GM12878 (cell line): Measurements from ENCODE around the gene MFAP1. TPM values are rescaled to one million over a fixed set of nuclear protein-coding genes. Genes with fewer than 3 reads are reported as not detected.

ENCODE experiments used
- ATAC-seq: fragments of 200-7000 bp; cut with Tn5 transposase; 3 replicates; pipeline ENCODE4 v1.9.1; 2020; ENCODE audit warnings: mild to moderate bottlenecking, moderate library complexity
- BruUV-seq: library from RNA; stranded (reverse); fragments of 400-500 nt; replicated peaks from 2 replicates; lab custom pipeline; 2021; lab: Mats Ljungman, UMichigan
- CTCF ChIA-PET: fragments of 300-600 bp; sonication (Branson Sonifier 250); formaldehyde crosslinking; extraction: SDS; loops from one replicate; lab custom pipeline; 2021; ENCODE audit warnings: inconsistent platforms; lab: Yijun Ruan, JAX
- POLR2A ChIA-PET: fragments of 350-600 bp; formaldehyde crosslinking; extraction: SDS; loops from one replicate; lab custom pipeline; 2021; ENCODE audit warnings: inconsistent platforms; lab: Charles Lee
- RAD21 ChIA-PET: fragments of 300-600 bp; sonication (Branson Sonifier 250); formaldehyde crosslinking; loops from one replicate; lab custom pipeline; 2023; ENCODE audit warnings: antibody characterized with exemption; ENCODE audit not compliant: unreplicated experiment; lab: Charles Lee
- SMC1A ChIA-PET: fragments of 300-600 bp; sonication (Branson Sonifier 250); formaldehyde crosslinking; loops from one replicate; lab custom pipeline; 2023; ENCODE audit not compliant: unreplicated experiment, uncharacterized antibody; lab: Charles Lee
- DNase-seq: peaks from one replicate; pipeline ENCODE4 v3.0.0-alpha.2; 2011; ENCODE audit warnings: low read depth, low spot score
- FAIRE-seq: peaks from 3 replicates; lab custom pipeline; 2011; peaks lifted over from hg19 to GRCh38; lab: Jason Lieb, UNC
- H2AFZ ChIP-seq: 2 replicates; pipeline ENCODE4 v1.6.0; 2011; ENCODE audit warnings: low read depth, low read length, control low read depth; ENCODE audit not compliant: control insufficient read depth
- H3K27ac ChIP-seq: 2 replicates; pipeline ENCODE4 v1.5.1; 2011; ENCODE audit warnings: control low read depth; ENCODE audit not compliant: control insufficient read depth, insufficient read depth
- H3K27me3 ChIP-seq, 2 experiments: replicated peaks in 1 of 2; 2 replicates each; pipeline versions ENCODE4 v1.6.0 to v1.6.1; 2011; ENCODE audit warnings: low read length in 1 of 2; ENCODE audit not compliant: control insufficient read depth in 2 of 2, insufficient read depth in 2 of 2
- H3K36me3 ChIP-seq, 2 experiments: 2 replicates each; pipeline ENCODE4 v1.5.1; 2011; ENCODE audit warnings: low read length in 1 of 2; ENCODE audit not compliant: control insufficient read depth in 2 of 2, insufficient read depth in 2 of 2
- H3K4me1 ChIP-seq: 2 replicates; pipeline ENCODE4 v1.6.1; 2011; ENCODE audit warnings: mild to moderate bottlenecking, low read length, moderate library complexity, mixed read lengths; ENCODE audit not compliant: control insufficient read depth, insufficient read depth
- H3K4me2 ChIP-seq: 2 replicates; pipeline ENCODE4 v1.6.0; 2011; ENCODE audit warnings: control low read depth; ENCODE audit not compliant: control insufficient read depth, insufficient read depth
- H3K4me3 ChIP-seq: fragments of 200-600 bp; sonication (generic); 2 replicates; pipeline ENCODE4 v1.5.1; 2016
- H3K79me2 ChIP-seq: 2 replicates; pipeline ENCODE4 v1.6.0; 2011; ENCODE audit warnings: low read length; ENCODE audit not compliant: control insufficient read depth, insufficient read depth
- H3K9ac ChIP-seq: 2 replicates; pipeline ENCODE4 v1.8.0; 2011; ENCODE audit warnings: low read length, control low read depth, mixed read lengths; ENCODE audit not compliant: control insufficient read depth, insufficient read depth
- H3K9me3 ChIP-seq: replicated peaks from 3 replicates; pipeline ENCODE4 v1.5.1; 2011; ENCODE audit warnings: mild to moderate bottlenecking, low read length; ENCODE audit not compliant: control insufficient read depth, insufficient read depth
- H4K20me1 ChIP-seq: 2 replicates; pipeline ENCODE4 v1.6.0; 2011; ENCODE audit not compliant: control insufficient read depth, insufficient read depth
- ESRRA ChIP-seq: IDR thresholded peaks from 2 replicates; pipeline ENCODE4 v1.6.1; 2012; ENCODE audit warnings: mild to moderate bottlenecking, low read length, improper control_type of control experiment
- POLR2AphosphoS2 ChIP-seq: IDR thresholded peaks from 2 replicates; pipeline ENCODE4 v1.6.1; 2011; ENCODE audit warnings: low read depth, mild to moderate bottlenecking, low read length, improper control_type of control experiment, moderate library complexity
- WGBS: methylation state at CpG from one replicate; pipeline ENCODE4 v1.1.6; 2016; ENCODE audit warnings: low lambda C conversion rate; ENCODE audit not compliant: insufficient replicate concordance, insufficient coverage; ENCODE audit errors: missing lambda C conversion rate; 5-methylcytosine and 5-hydroxymethylcytosine counted together
- in situ Hi-C: fragments of 300-500 bp; cut with MboI; formaldehyde crosslinking; loops from 9 replicates; pipeline ENCODE4 v1.14.3; 2018; ENCODE audit warnings: mixed read lengths
- intact Hi-C: fragments of 100-400 bp; cut with micrococcal nuclease; formaldehyde crosslinking; loops from one replicate; pipeline ENCODE4 v1.14.2; 2022; ENCODE audit not compliant: unreplicated experiment
- polyA plus RNA-seq, 11 experiments: library from polyadenylated mRNA; depleted of rRNA in 4 of 11; unstranded in 6 of 11; stranded (reverse) in 5 of 11; fragments of >200 nt; fragmentation: Nextera tagmentation in 4 of 11; fragmentation: Illumina TruSeq in 1 of 11; extraction: Ambion mirVana in 4 of 11; extraction: Trizol in 1 of 11; gene quantifications; 1 replicate in 1 of 11; 2 replicates in 10 of 11; pipeline versions ENCODE4 v1.2.1 to v1.2.3, GENCODE V29; 2011 to 2016; ENCODE audit warnings: inconsistent platforms in 2 of 11, missing spikeins in 2 of 11, low read depth in 1 of 11
- total RNA-seq, 4 experiments: library from RNA; depleted of rRNA in 3 of 4; stranded (reverse); fragments of >200 nt in 3 of 4; fragmentation: Illumina TruSeq in 1 of 4; extraction: Trizol in 1 of 4; gene quantifications; 2 replicates each; pipeline versions ENCODE4 v1.2.1 to v1.2.3, GENCODE V29; 2013 to 2021
- TF ChIP-seq, protein P1 (sequence below), 3 experiments: IDR thresholded peaks in 2 of 3; conservative IDR thresholded peaks in 1 of 3; 2 replicates each; pipeline ENCODE4 v1.5.1; 2011; ENCODE audit warnings: low read depth in 3 of 3, low read length in 3 of 3, mild to moderate bottlenecking in 3 of 3, control low read depth in 2 of 3, moderate library complexity in 2 of 3, inconsistent platforms in 1 of 3, mixed read lengths in 1 of 3; ENCODE audit not compliant: control insufficient read depth in 2 of 3, insufficient read depth in 1 of 3; ENCODE audit errors: extremely low read depth in 1 of 3
- TF ChIP-seq, protein P2 (sequence below): IDR thresholded peaks from 2 replicates; pipeline ENCODE4 v1.6.1; 2012; ENCODE audit warnings: low read depth, low read length, improper control_type of control experiment

Gene MFAP1
- total and polyA plus RNA-seq, 10 of the 15 experiments (the other 5 are each of a cell fraction or from before 2014, with no cell fraction given): 24.5 to 67.3 (median 47.4) TPM

DNA sequence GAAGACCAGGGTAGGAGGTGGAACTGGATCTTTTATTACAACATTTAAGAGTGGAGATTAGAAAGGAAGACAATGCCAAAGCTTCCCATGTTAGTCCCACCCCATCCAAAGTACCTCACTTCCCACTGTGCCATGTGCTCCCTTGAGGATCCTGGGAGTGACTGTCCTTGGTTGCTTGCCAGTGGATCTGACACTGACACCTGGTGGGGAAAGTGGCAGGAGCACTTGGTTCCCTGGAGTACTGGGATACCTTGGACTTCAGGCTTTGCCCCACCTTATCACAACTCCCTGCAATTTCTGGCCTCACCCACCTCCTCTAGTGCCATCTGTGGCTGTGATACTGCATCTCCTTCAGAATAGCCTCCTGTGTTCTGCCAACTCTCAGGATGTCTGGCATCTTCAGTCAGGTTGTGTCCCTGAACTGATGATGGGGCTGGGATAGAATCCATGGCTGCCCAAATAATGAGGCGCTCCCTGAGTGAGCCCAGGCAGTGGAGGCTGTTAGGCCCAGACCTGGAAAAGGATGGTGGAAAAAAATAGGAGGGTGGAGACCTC lies 49.0 kb downstream of the MFAP1 start:
- FAIRE-seq: no peak

More for the DNA sequence above, 49.0 kb downstream of the MFAP1 start:
- Histone ChIP-seq H3K4me1 (peaks cover 16% of the 10 kb centered on the region), H3K27me3 (no peaks in the 10 kb centered on the region), H3K4me2 (peak overlapping the region; percentile 100; the same call in 1 of the 2 replicates), H3K9me3 (no peaks in the 10 kb centered on the region; the same call in 2 of the 3 replicates), H3K27ac (peak overlapping the region; percentile 57), H4K20me1 (no peaks in the 10 kb centered on the region), H3K9ac (peak overlapping the region; percentile 79; the same call in 1 of the 2 replicates), H3K36me3 (peaks cover 9 to 18% of the 10 kb centered on the region in 2 experiments), H3K4me3 (peak overlapping the region; percentile 78), H3K79me2 (no peaks in the 10 kb centered on the region), H2AFZ (no peak overlapping the region)
- in situ Hi-C loops: loop anchor here (25.0 kb wide), 1 partner anchor 1513 kb away; the partner anchor contains the start of genes GANC and TMEM87A
- TSS peak; percentile 49 for BruUV-seq
- intact Hi-C loops: loop anchor here (5.0 kb wide), 1 partner anchor 52 kb away; the partner anchor contains the start of gene WDR76
- RAD21 ChIA-PET: interaction anchor here (1.9 to 3.5 kb wide), 8 partner anchors 13 to 56 kb away, joined by 5 to 54 read pairs (median 12); partner anchors contain the start of genes HYPK, MFAP1, SERF2 and SERINC4
- POLR2A ChIA-PET: interaction anchor here (0.7 to 4.4 kb wide), 9 partner anchors 13 to 513 kb away, joined by 3 to 58 read pairs (median 10); partner anchors contain the start of genes GOLM2, HYPK, MFAP1 and SERF2
- TF ChIP-seq, protein P1, sequence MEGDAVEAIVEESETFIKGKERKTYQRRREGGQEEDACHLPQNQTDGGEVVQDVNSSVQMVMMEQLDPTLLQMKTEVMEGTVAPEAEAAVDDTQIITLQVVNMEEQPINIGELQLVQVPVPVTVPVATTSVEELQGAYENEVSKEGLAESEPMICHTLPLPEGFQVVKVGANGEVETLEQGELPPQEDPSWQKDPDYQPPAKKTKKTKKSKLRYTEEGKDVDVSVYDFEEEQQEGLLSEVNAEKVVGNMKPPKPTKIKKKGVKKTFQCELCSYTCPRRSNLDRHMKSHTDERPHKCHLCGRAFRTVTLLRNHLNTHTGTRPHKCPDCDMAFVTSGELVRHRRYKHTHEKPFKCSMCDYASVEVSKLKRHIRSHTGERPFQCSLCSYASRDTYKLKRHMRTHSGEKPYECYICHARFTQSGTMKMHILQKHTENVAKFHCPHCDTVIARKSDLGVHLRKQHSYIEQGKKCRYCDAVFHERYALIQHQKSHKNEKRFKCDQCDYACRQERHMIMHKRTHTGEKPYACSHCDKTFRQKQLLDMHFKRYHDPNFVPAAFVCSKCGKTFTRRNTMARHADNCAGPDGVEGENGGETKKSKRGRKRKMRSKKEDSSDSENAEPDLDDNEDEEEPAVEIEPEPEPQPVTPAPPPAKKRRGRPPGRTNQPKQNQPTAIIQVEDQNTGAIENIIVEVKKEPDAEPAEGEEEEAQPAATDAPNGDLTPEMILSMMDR (IDR thresholded peaks at IDR 0.05 in 2 of 3, conservative IDR thresholded peaks at IDR 0.05 in 1 of 3; ENCODE audit: control insufficient read depth in 2 of 3, extremely low read depth in 1 of 3, insufficient read depth in 1 of 3, low read depth in 3 of 3, low read length in 3 of 3): peak in 2 of 3 experiments; percentile 20 to 30; a peak in 2 of 6 replicates
- TF ChIP-seq, protein P2, sequence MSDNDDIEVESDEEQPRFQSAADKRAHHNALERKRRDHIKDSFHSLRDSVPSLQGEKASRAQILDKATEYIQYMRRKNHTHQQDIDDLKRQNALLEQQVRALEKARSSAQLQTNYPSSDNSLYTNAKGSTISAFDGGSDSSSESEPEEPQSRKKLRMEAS: 0 out of 2 replicates have a peak, but pooled peaks have one; percentile 0
- TF ChIP-seq ESRRA (no peak), POLR2AphosphoS2 (0 out of 2 replicates have a peak, but pooled peaks have one; percentile 18)
- ATAC-seq (no peak), DNase-seq (no peak)
- WGBS: 6% methylated on average over 1 of the region's 1 CpG
- CTCF ChIA-PET: interaction anchor here (0.7 to 5.8 kb wide), 8 partner anchors 10 to 34 kb away, joined by 3 to 72 read pairs (median 6); partner anchors contain the start of gene SERF2
- SMC1A ChIA-PET: interaction anchor here (0.9 to 14.9 kb wide), 4 partner anchors 17 to 33 kb away, joined by 3 to 129 read pairs (median 20); partner anchors contain the start of gene SERF2
